Right lung (tissue), 5 donors: ENCODE results near the gene CABP4. TPM values are rescaled to one million over a fixed set of nuclear protein-coding genes. Genes with fewer than 3 reads are reported as not detected.
"Not testable (repeated sequence)": the region's sequence is repeated elsewhere in the genome, so short reads cannot be mapped to it uniquely, and the experiment has no call there.

Source experiments
- DNase-seq, 2 donors: peaks; one replicate each; pipeline ENCODE4 v3.0.0-alpha.2; 2013
- polyA plus RNA-seq, 5 donors: library from polyadenylated mRNA; unstranded; fragments of 120-200 nt; gene quantifications; one replicate each; pipeline versions ENCODE4 v1.2.1 to v1.2.3, GENCODE V29; 2013; ENCODE audit warnings: inconsistent platforms in 1 of 5, low replicate concordance in 1 of 5; ENCODE audit not compliant: insufficient read length in 5 of 5, insufficient read depth in 1 of 5

The CABP4 gene
- polyA plus RNA-seq, 5 donors, result 1.9 to 2.5 (median 2.2) TPM

GRCh38 chr11:67477344-67478050 is 22.3 kb downstream of the CABP4 start:
- not testable (repeated sequence) for DNase-seq

GRCh38 chr11:67482275-67482826 is 27.2 kb downstream of the CABP4 start:
- no peak for DNase-seq

- DNase-seq, result peak; percentile 97
Observed at GRCh38 chr11:67482827-67483798, 28.0 kb downstream of the CABP4 start, which contains the start of gene AIP. AIP (plus strand) TSS chr11:67483026; CDS start chr11:67483159, 133 bp downstream.

GRCh38 chr11:67483831-67484665 is 28.9 kb downstream of the CABP4 start:
- no peak for DNase-seq

GRCh38 chr11:67484847-67485311 is 29.7 kb downstream of the CABP4 start:
- no peak for DNase-seq

- not testable (repeated sequence) for DNase-seq
Observed at GRCh38 chr11:67485873-67486361, 30.8 kb downstream of the CABP4 start.

- no peak for DNase-seq
Observed at GRCh38 chr11:67486481-67487195, 31.5 kb downstream of the CABP4 start.

GRCh38 chr11:67489203-67489884 is 34.2 kb downstream of the CABP4 start:
- DNase-seq, result no peak

GRCh38 chr11:67489885-67490726 is 35.0 kb downstream of the CABP4 start:
- DNase-seq, result no peak

- DNase-seq, result no peak
Observed at GRCh38 chr11:67490727-67491065, 35.5 kb downstream of the CABP4 start.

- no peak for DNase-seq
Observed at GRCh38 chr11:67491276-67492068, 36.3 kb downstream of the CABP4 start.

GRCh38 chr11:67492069-67492727 is 37.0 kb downstream of the CABP4 start:
- no peak for DNase-seq

- DNase-seq, result no peak
Observed at GRCh38 chr11:67492801-67493547, 37.8 kb downstream of the CABP4 start.

GRCh38 chr11:67493548-67494370 is 38.6 kb downstream of the CABP4 start:
- no peak for DNase-seq

- DNase-seq, result no peak
Observed at GRCh38 chr11:67494371-67495233, 39.4 kb downstream of the CABP4 start.
